ENCODE results near the gene SRCAP.

GRCh38 chr16:30669903-30670824, 28.8 kb upstream of the SRCAP start:
- TF ChIP-seq CTCF (IDR thresholded peaks at IDR 0.05): no peak
- no peak for TF ChIP-seq EZH2phosphoT487 (IDR thresholded peaks at IDR 0.05)

All from neural progenitor cell (in vitro differentiated cells).